Thoracic aorta endothelial cell (primary cell): Measurements from ENCODE around the gene GCSH. TPM values are rescaled to one million over a fixed set of nuclear protein-coding genes. Genes with fewer than 3 reads are reported as not detected.

Experiments
- small RNA-seq: library from RNA; depleted of rRNA; stranded (forward); fragments of <200 nt; gene quantifications from one replicate; pipeline ENCODE3, GENCODE V24; 2012
- total RNA-seq: library from RNA; depleted of rRNA; stranded (reverse); fragments of >200 nt; gene quantifications from 2 replicates; pipeline ENCODE4 v1.2.3, GENCODE V29; 2012

The GCSH gene
- 30.1 and 30.7 TPM in 2 replicates for total RNA-seq

GRCh38 chr16:81095953-81096714 lies at the start of gene GCSH:
Gene GCSH (minus strand): TSS chr16:81096395. CDS start chr16:81096278, 117 bp downstream.

GRCh38 chr16:81077076-81077940 lies 18.9 kb downstream of the GCSH start, which contains the start of gene C16orf46:
Gene C16orf46 (minus strand): TSS chr16:81077238. CDS start chr16:81063955, 13,283 bp downstream.

GRCh38 chr16:81035398-81035974 lies 60.7 kb downstream of the GCSH start, which contains the start of gene ATMIN:
Gene ATMIN (plus strand): TSS chr16:81035842. CDS start chr16:81035871, 29 bp downstream.

Small RNAs within 50 kb of the gene (small RNA-seq; reads per million reads assigned to genes)
- gene AC092718.3: not detected
- gene RNU6-1191P: not detected

Other genes with a start within 250 kb of the GCSH start
- 60.4 and 69.9 TPM in 2 replicates for gene CMC2, start 89.5 kb downstream of the GCSH start, total RNA-seq
- gene CENPN, start 89.2 kb downstream of the GCSH start, total RNA-seq: 107 and 133 TPM in 2 replicates
- 38.0 and 40.3 TPM in 2 replicates for gene ATMIN, start 60.6 kb downstream of the GCSH start, total RNA-seq
- gene C16orf46, start 19.2 kb downstream of the GCSH start, total RNA-seq: 0.27 and 0.29 TPM in 2 replicates
- not detected in 2 replicates for gene BCO1, start 142.3 kb upstream of the GCSH start, total RNA-seq
- 15.5 and 15.7 TPM in 2 replicates for gene GAN, start 218.6 kb upstream of the GCSH start, total RNA-seq